WTC11 (cell line): ENCODE measurements around the gene GABRB3. TPM values are rescaled to one million over a fixed set of nuclear protein-coding genes. Genes with fewer than 3 reads are reported as not detected.

Experiments used
- ATAC-seq: fragments of 200-7000 bp; cut with Tn5 transposase; 2 replicates; pipeline ENCODE4 v1.10.0; 2021; ENCODE audit warnings: mild to moderate bottlenecking, moderate library complexity
- Bru-seq: library from RNA; stranded (reverse); fragments of 400-500 nt; gene quantifications from one replicate; lab custom pipeline; 2021; lab: Mats Ljungman, UMichigan
- CTCF ChIA-PET: fragments of 300-600 bp; sonication (Branson Sonifier 250); formaldehyde crosslinking; loops from one replicate; lab custom pipeline; 2021; ENCODE audit warnings: antibody characterized with exemption; lab: Charles Lee
- POLR2A ChIA-PET: fragments of 350-600 bp; sonication (Branson Sonifier 250); formaldehyde crosslinking; loops from one replicate; lab custom pipeline; 2021; ENCODE audit warnings: antibody characterized with exemption; lab: Charles Lee
- DNase-seq: peaks from one replicate; pipeline ENCODE4 v3.0.0; 2021; ENCODE audit warnings: low spot score
- H3K27ac Mint-ChIP-seq: 2 replicates; pipeline ENCODE4 v1.8.0; 2021; ENCODE audit warnings: mixed read lengths
- H3K27me3 Mint-ChIP-seq: 2 replicates; pipeline ENCODE4 v1.8.0; 2021; ENCODE audit warnings: low read depth, mild to moderate bottlenecking, moderate library complexity, mixed read lengths
- H3K36me3 Mint-ChIP-seq: 2 replicates; pipeline ENCODE4 v1.8.0; 2021; ENCODE audit warnings: mixed read lengths
- H3K4me1 Mint-ChIP-seq: 2 replicates; pipeline ENCODE4 v1.8.0; 2022; ENCODE audit warnings: mixed read lengths
- H3K4me3 Mint-ChIP-seq: 2 replicates; pipeline ENCODE4 v1.8.0; 2021; ENCODE audit warnings: mild to moderate bottlenecking, moderate library complexity, mixed read lengths
- H3K9me3 Mint-ChIP-seq: 2 replicates; pipeline ENCODE4 v1.8.0; 2021; ENCODE audit warnings: mixed read lengths
- CREM ChIP-seq: sonication (generic); formaldehyde crosslinking; IDR thresholded peaks from 2 replicates; pipeline ENCODE4 v1.8.1; 2022; ENCODE audit warnings: mild to moderate bottlenecking, missing genetic modification reagents, moderate library complexity
- ETV6 ChIP-seq: sonication (generic); formaldehyde crosslinking; IDR thresholded peaks from 2 replicates; pipeline ENCODE4 v1.8.1; 2022; ENCODE audit warnings: mild to moderate bottlenecking, missing genetic modification reagents
- GRHL2 ChIP-seq: fragments of 250-450 bp; sonication (Bioruptor Pico); IDR thresholded peaks from 2 replicates; pipeline ENCODE4 v1.8.0; 2022; ENCODE audit warnings: mild to moderate bottlenecking, moderate library complexity; ENCODE audit not compliant: insufficient replicate concordance, severe bottlenecking
- IRF2 ChIP-seq: sonication (generic); formaldehyde crosslinking; IDR thresholded peaks from 2 replicates; pipeline ENCODE4 v1.8.0; 2022; ENCODE audit warnings: low read depth, missing genetic modification reagents, borderline replicate concordance
- MYBL2 ChIP-seq: sonication (generic); formaldehyde crosslinking; IDR thresholded peaks from 2 replicates; pipeline ENCODE4 v1.8.1; 2023; ENCODE audit warnings: mild to moderate bottlenecking, moderate library complexity, missing genetic modification reagents
- NFE2L1 ChIP-seq: sonication (generic); formaldehyde crosslinking; IDR thresholded peaks from 2 replicates; pipeline ENCODE4 v1.8.1; 2023; ENCODE audit warnings: missing genetic modification reagents
- SMAD3 ChIP-seq: sonication (generic); formaldehyde crosslinking; IDR thresholded peaks from 2 replicates; pipeline ENCODE4 v1.8.0; 2022; ENCODE audit warnings: missing genetic modification reagents, mild to moderate bottlenecking, borderline replicate concordance
- SOX15 ChIP-seq: fragments of 250-450 bp; sonication (Bioruptor Pico); IDR thresholded peaks from 2 replicates; pipeline ENCODE4 v1.9.0; 2021; ENCODE audit warnings: mild to moderate bottlenecking
- ZNF138 ChIP-seq: sonication (generic); formaldehyde crosslinking; conservative IDR thresholded peaks from 2 replicates; pipeline ENCODE4 v1.8.1; 2022; ENCODE audit warnings: mild to moderate bottlenecking, moderate library complexity, missing genetic modification reagents
- ZNF263 ChIP-seq: sonication (generic); formaldehyde crosslinking; IDR thresholded peaks from 2 replicates; pipeline ENCODE4 v1.8.1; 2022; ENCODE audit warnings: low read depth, mild to moderate bottlenecking, moderate library complexity, missing genetic modification reagents
- long read RNA-seq, 3 experiments: library from RNA in 1 of 3; library from capped mRNA in 1 of 3; library from polyadenylated mRNA in 1 of 3; unstranded in 2 of 3; stranded (forward) in 1 of 3; transcript quantifications; one replicate each; pipeline ENCODE4 v2.0.0, GENCODE V29; 2021
- total RNA-seq: library from RNA; stranded (reverse); gene quantifications from 3 replicates; pipeline ENCODE4 v1.2.3, GENCODE V29; 2021
- TF ChIP-seq, protein P1 (sequence below): sonication (generic); formaldehyde crosslinking; IDR thresholded peaks from 2 replicates; pipeline ENCODE4 v1.8.1; 2022; ENCODE audit warnings: mild to moderate bottlenecking, missing genetic modification reagents, moderate library complexity, borderline replicate concordance
- TF ChIP-seq, protein P2 (sequence below): fragments of 250-450 bp; sonication (Bioruptor Pico); IDR thresholded peaks from 2 replicates; pipeline ENCODE4 v1.9.0; 2021; ENCODE audit warnings: mild to moderate bottlenecking, borderline replicate concordance
- TF ChIP-seq, protein P3 (sequence below): sonication (generic); formaldehyde crosslinking; IDR thresholded peaks from 2 replicates; pipeline ENCODE4 v1.8.0; 2023; ENCODE audit warnings: mild to moderate bottlenecking, missing genetic modification reagents
- TF ChIP-seq, protein P4 (sequence below): fragments of 250-450 bp; sonication (Bioruptor Pico); IDR thresholded peaks from 2 replicates; pipeline ENCODE4 v2.1.2; 2022; ENCODE audit warnings: mild to moderate bottlenecking, moderate library complexity
- TF ChIP-seq, protein P5 (sequence below): sonication (generic); formaldehyde crosslinking; IDR thresholded peaks from 2 replicates; pipeline ENCODE4 v1.8.1; 2022; ENCODE audit warnings: missing genetic modification reagents, borderline replicate concordance
- TF ChIP-seq, protein P6 (sequence below): sonication (generic); formaldehyde crosslinking; IDR thresholded peaks from 2 replicates; pipeline ENCODE4 v1.8.1; 2022; ENCODE audit warnings: low read depth, mild to moderate bottlenecking, moderate library complexity, missing genetic modification reagents, borderline replicate concordance

GABRB3 gene
- total RNA-seq: 168 to 203 TPM (median 172 TPM) in 3 replicates
- percentile 85 among the genes with signal in this experiment for Bru-seq, nascent RNA
- long read RNA-seq, experiment 1, full-length matches to known transcripts: 570 of 735 reads
- long read RNA-seq, experiment 1, partial matches to known transcripts: 40 of 735 reads
- long read RNA-seq, experiment 1, other reads (novel, unspliced or antisense): 125 of 735 reads
- long read RNA-seq, experiment 2, full-length matches to known transcripts: 37 of 162 reads
- long read RNA-seq, experiment 2, partial matches to known transcripts: 11 of 162 reads
- long read RNA-seq, experiment 2, other reads (novel, unspliced or antisense): 114 of 162 reads
- long read RNA-seq, experiment 3, full-length matches to known transcripts: 11 of 16 reads
- long read RNA-seq, experiment 3, partial matches to known transcripts: 1 of 16 reads
- long read RNA-seq, experiment 3, other reads (novel, unspliced or antisense): 4 of 16 reads

DNA sequence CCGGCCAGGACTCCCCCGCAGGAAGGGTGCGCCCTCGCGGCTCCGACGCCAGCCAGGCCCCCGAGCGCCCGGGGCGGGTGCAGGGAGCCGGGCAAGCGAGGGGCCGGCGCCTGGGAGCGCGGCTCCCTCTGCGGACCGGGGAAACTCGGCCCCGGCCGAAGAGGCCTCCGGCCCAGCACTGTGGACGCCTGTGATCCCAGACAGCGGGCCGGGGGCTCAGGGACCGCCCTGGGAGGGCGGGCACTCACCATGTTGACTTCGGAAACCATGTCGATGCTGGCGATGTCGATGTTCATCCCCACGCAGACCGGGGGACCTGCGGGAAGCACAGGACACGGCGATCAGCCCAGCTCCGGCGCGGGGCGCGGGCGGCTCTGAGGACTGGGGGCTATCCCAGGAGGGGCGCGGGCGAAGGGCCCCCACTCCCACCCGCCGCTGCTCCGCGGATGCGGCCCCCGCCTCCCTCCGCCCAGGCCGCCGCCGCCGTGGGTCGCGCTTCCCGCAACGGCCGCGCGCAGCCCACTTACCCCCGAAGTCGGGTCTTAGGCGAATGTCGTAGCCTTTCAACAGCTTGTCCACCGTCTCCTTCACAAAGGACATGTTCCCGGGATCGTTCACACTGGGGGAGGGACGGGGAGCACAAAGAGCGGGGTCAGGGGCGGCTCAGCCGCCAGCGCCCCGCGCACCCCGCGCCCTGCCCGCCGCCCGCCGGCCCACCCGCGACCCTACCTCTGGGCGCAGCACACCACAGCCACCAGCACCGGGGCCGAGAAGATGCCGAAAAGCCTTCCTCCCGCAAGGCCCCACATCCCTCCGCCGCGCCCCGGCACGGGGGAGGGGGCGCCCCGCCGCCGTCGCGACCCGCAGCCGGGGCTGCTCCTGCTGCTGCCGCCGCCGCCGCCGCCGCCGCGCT, at the start of gene GABRB3:
Gene GABRB3 (minus strand): TSS at position 913 of the 913 bp plus-strand sequence.
- peak; percentile 1; the same call in 1 of the 2 replicates for ATAC-seq
- ChIA-PET CTCF (interaction anchor here (1.7 kb wide), 1 partner anchor 66 kb away, joined by 5 read pairs; no protein-coding TSS in a partner anchor), POLR2A (no interaction called here)
- DNase-seq: no peak
- Mint-ChIP-seq H3K9me3 (no peaks in the 10 kb centered on the region), H3K4me1 (peaks cover 67% of the 10 kb centered on the region), H3K4me3 (peak within 1 kb of the TSS; percentile 91), H3K27me3 (no peaks in the 10 kb centered on the region), H3K27ac (peak within 1 kb of the TSS; percentile 96), H3K36me3 (peaks cover 8% of the 10 kb centered on the region; the same call in 1 of the 2 replicates)
- TF ChIP-seq GRHL2 (no peak), ZNF263 (peak; percentile 1; the same call in 1 of the 2 replicates)

DNA sequence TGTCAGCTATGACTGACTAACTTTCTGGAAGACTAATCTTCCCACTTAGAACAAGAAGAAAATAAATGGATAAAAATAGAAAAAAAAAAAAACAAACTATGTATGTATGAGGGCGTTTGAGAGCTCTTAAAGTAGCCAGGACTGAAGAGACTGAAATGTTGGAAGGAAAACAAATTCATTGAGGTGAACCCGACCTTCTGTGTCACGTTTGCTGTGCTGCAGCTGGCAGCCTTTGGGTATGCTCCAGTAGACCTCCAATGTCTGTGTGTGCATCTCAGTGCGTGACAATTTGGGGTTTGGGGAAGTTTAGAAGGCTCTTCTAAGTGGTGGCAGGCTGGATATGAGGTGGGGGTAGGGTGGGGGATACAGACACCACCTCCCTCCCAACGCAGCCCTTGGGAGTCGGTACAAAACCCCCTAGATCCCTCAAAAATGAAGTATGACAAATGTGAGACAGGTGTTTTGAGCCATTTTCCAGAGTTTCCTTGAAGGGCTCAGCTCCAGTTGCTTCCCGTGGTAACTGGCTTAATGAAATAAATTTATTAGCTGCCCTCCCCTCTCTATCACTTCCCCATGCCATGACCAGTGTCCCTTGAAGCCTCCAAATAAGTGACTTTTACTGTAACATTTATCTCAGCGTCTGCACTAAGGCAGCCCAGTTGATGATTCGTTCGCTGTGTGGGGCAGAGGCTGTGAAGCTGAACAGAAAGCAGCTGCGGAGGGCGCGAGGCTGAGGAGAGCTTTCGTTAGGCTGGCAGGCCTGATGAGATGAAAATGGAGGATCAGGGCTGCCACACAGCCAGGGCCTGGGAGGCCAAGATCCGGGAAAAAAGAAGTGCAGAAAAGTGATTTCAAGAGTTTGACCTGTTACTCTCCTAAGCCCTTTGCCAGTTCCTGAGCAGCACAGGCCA, 34.9 kb upstream of the GABRB3 start:
- H3K9me3 Mint-ChIP-seq: peaks cover 22% of the 10 kb centered on the region
- no peak for ATAC-seq
- peaks cover 6% of the 10 kb centered on the region for H3K36me3 Mint-ChIP-seq
- no peaks in the 10 kb centered on the region for H3K27me3 Mint-ChIP-seq
- CTCF ChIA-PET: interaction anchor here (0.8 kb wide), 1 partner anchor 31 kb away, joined by 3 read pairs; no protein-coding TSS in a partner anchor
- POLR2A ChIA-PET: no interaction called here
- H3K27ac Mint-ChIP-seq: no peak overlapping the region
- DNase-seq: no peak
- H3K4me3 Mint-ChIP-seq: no peak overlapping the region
- peaks cover 23% of the 10 kb centered on the region for H3K4me1 Mint-ChIP-seq
- TF ChIP-seq, protein P1, sequence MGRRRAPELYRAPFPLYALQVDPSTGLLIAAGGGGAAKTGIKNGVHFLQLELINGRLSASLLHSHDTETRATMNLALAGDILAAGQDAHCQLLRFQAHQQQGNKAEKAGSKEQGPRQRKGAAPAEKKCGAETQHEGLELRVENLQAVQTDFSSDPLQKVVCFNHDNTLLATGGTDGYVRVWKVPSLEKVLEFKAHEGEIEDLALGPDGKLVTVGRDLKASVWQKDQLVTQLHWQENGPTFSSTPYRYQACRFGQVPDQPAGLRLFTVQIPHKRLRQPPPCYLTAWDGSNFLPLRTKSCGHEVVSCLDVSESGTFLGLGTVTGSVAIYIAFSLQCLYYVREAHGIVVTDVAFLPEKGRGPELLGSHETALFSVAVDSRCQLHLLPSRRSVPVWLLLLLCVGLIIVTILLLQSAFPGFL (CRISPR knock-in tag): no peak
- TF ChIP-seq ZNF138 (CRISPR knock-in tag) (no peak), SMAD3 (CRISPR knock-in tag) (no peak), CREM (no peak), IRF2 (no peak), NFE2L1 (CRISPR knock-in tag) (no peak), ETV6 (CRISPR knock-in tag) (no peak), SOX15 (CRISPR knock-in tag) (no peak), MYBL2 (no peak)
- TF ChIP-seq, protein P2, sequence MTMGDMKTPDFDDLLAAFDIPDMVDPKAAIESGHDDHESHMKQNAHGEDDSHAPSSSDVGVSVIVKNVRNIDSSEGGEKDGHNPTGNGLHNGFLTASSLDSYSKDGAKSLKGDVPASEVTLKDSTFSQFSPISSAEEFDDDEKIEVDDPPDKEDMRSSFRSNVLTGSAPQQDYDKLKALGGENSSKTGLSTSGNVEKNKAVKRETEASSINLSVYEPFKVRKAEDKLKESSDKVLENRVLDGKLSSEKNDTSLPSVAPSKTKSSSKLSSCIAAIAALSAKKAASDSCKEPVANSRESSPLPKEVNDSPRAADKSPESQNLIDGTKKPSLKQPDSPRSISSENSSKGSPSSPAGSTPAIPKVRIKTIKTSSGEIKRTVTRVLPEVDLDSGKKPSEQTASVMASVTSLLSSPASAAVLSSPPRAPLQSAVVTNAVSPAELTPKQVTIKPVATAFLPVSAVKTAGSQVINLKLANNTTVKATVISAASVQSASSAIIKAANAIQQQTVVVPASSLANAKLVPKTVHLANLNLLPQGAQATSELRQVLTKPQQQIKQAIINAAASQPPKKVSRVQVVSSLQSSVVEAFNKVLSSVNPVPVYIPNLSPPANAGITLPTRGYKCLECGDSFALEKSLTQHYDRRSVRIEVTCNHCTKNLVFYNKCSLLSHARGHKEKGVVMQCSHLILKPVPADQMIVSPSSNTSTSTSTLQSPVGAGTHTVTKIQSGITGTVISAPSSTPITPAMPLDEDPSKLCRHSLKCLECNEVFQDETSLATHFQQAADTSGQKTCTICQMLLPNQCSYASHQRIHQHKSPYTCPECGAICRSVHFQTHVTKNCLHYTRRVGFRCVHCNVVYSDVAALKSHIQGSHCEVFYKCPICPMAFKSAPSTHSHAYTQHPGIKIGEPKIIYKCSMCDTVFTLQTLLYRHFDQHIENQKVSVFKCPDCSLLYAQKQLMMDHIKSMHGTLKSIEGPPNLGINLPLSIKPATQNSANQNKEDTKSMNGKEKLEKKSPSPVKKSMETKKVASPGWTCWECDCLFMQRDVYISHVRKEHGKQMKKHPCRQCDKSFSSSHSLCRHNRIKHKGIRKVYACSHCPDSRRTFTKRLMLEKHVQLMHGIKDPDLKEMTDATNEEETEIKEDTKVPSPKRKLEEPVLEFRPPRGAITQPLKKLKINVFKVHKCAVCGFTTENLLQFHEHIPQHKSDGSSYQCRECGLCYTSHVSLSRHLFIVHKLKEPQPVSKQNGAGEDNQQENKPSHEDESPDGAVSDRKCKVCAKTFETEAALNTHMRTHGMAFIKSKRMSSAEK (CRISPR knock-in tag): no peak
- TF ChIP-seq, protein P3, sequence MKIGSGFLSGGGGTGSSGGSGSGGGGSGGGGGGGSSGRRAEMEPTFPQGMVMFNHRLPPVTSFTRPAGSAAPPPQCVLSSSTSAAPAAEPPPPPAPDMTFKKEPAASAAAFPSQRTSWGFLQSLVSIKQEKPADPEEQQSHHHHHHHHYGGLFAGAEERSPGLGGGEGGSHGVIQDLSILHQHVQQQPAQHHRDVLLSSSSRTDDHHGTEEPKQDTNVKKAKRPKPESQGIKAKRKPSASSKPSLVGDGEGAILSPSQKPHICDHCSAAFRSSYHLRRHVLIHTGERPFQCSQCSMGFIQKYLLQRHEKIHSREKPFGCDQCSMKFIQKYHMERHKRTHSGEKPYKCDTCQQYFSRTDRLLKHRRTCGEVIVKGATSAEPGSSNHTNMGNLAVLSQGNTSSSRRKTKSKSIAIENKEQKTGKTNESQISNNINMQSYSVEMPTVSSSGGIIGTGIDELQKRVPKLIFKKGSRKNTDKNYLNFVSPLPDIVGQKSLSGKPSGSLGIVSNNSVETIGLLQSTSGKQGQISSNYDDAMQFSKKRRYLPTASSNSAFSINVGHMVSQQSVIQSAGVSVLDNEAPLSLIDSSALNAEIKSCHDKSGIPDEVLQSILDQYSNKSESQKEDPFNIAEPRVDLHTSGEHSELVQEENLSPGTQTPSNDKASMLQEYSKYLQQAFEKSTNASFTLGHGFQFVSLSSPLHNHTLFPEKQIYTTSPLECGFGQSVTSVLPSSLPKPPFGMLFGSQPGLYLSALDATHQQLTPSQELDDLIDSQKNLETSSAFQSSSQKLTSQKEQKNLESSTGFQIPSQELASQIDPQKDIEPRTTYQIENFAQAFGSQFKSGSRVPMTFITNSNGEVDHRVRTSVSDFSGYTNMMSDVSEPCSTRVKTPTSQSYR (CRISPR knock-in tag): no peak
- TF ChIP-seq, protein P4, sequence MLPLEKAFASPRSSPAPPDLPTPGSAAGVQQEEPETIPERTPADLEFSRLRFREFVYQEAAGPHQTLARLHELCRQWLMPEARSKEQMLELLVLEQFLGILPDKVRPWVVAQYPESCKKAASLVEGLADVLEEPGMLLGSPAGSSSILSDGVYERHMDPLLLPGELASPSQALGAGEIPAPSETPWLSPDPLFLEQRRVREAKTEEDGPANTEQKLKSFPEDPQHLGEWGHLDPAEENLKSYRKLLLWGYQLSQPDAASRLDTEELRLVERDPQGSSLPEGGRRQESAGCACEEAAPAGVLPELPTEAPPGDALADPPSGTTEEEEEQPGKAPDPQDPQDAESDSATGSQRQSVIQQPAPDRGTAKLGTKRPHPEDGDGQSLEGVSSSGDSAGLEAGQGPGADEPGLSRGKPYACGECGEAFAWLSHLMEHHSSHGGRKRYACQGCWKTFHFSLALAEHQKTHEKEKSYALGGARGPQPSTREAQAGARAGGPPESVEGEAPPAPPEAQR: no peak
- TF ChIP-seq, protein P5, sequence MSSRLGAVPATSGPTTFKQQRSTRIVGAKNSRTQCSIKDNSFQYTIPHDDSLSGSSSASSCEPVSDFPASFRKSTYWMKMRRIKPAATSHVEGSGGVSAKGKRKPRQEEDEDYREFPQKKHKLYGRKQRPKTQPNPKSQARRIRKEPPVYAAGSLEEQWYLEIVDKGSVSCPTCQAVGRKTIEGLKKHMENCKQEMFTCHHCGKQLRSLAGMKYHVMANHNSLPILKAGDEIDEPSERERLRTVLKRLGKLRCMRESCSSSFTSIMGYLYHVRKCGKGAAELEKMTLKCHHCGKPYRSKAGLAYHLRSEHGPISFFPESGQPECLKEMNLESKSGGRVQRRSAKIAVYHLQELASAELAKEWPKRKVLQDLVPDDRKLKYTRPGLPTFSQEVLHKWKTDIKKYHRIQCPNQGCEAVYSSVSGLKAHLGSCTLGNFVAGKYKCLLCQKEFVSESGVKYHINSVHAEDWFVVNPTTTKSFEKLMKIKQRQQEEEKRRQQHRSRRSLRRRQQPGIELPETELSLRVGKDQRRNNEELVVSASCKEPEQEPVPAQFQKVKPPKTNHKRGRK (CRISPR knock-in tag): no peak
- TF ChIP-seq, protein P6, sequence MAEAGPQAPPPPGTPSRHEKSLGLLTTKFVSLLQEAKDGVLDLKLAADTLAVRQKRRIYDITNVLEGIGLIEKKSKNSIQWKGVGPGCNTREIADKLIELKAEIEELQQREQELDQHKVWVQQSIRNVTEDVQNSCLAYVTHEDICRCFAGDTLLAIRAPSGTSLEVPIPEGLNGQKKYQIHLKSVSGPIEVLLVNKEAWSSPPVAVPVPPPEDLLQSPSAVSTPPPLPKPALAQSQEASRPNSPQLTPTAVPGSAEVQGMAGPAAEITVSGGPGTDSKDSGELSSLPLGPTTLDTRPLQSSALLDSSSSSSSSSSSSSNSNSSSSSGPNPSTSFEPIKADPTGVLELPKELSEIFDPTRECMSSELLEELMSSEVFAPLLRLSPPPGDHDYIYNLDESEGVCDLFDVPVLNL (CRISPR knock-in tag): no peak
